ENCODE data around the gene KAT7.
A peak's percentile ranks its signal among the peaks of the same experiment; 100 is the strongest.

Gene KAT7

GRCh38 chr17:49875685-49876084 is 87.2 kb downstream of the KAT7 start:
- no peak overlapping the region for H3K4me3 ChIP-seq (ENCODE audit: low read depth, low read length)
- DNase-seq (ENCODE audit: low read depth) = no peak
- TF ChIP-seq CTCF (conservative IDR thresholded peaks at IDR 0.05; ENCODE audit: low read depth, low read length) = no peak

- no peak overlapping the region for H3K4me3 ChIP-seq (ENCODE audit: low read depth, low read length)
- DNase-seq (ENCODE audit: low read depth) = no peak
- TF ChIP-seq CTCF (conservative IDR thresholded peaks at IDR 0.05; ENCODE audit: low read depth, low read length) = no peak
Observed at GRCh38 chr17:49878931-49879904, 90.7 kb downstream of the KAT7 start.

GRCh38 chr17:49880291-49881053 is 92.0 kb downstream of the KAT7 start:
- peak; percentile 88 for TF ChIP-seq CTCF (conservative IDR thresholded peaks at IDR 0.05; ENCODE audit: low read depth, low read length)
- peak; percentile 67 for DNase-seq (ENCODE audit: low read depth)
- H3K4me3 ChIP-seq (ENCODE audit: low read depth, low read length) = no peak overlapping the region

GRCh38 chr17:49881054-49881402 is 92.5 kb downstream of the KAT7 start:
- no peak for DNase-seq (ENCODE audit: low read depth)
- no peak for TF ChIP-seq CTCF (conservative IDR thresholded peaks at IDR 0.05; ENCODE audit: low read depth, low read length)
- no peak overlapping the region for H3K4me3 ChIP-seq (ENCODE audit: low read depth, low read length)

GRCh38 chr17:49882434-49882833 is 94.0 kb downstream of the KAT7 start:
- H3K4me3 ChIP-seq (ENCODE audit: low read depth, low read length) = no peak overlapping the region
- TF ChIP-seq CTCF (conservative IDR thresholded peaks at IDR 0.05; ENCODE audit: low read depth, low read length) = no peak
- DNase-seq (ENCODE audit: low read depth) = no peak

Data from choroid plexus epithelial cell (primary cell).